ENCODE data around the gene TMC1.

Gene TMC1

GRCh38 chr9:72554221-72554641 lies 32.8 kb downstream of the TMC1 start:
- H3K4me3 ChIP-seq (ENCODE audit: low read depth, low read length): no peak overlapping the region
- H3K4me1 ChIP-seq (ENCODE audit: control insufficient read depth, insufficient read depth, low read length): no peaks in the 10 kb centered on the region
- no peaks in the 10 kb centered on the region for H3K9me3 ChIP-seq (ENCODE audit: control insufficient read depth, insufficient read depth, low read depth, low read length)
- H3K27ac ChIP-seq (ENCODE audit: extremely low read depth, low read depth, low read length): no peak overlapping the region
- CTCF ChIA-PET: interaction anchor here (0.7 to 1.0 kb wide), 3 partner anchors 40 to 290 kb away, joined by 3 to 4 read pairs (median 4); no protein-coding TSS in a partner anchor
- no peaks in the 10 kb centered on the region for H3K36me3 ChIP-seq (ENCODE audit: control insufficient read depth in 2 of 2, insufficient read depth in 1 of 2, low read length in 2 of 2)
- TF ChIP-seq ZNF473 (tag by site-specific recombination; IDR thresholded peaks at IDR 0.05) (no peak), ZNF654 (tag by site-specific recombination; IDR thresholded peaks at IDR 0.05; ENCODE audit: low read depth) (no peak), ZEB2 (tag by site-specific recombination; IDR thresholded peaks at IDR 0.05) (no peak), CTCF (tag by site-specific recombination; IDR thresholded peaks at IDR 0.05) (no peak), SETDB1 (IDR thresholded peaks at IDR 0.05; ENCODE audit: insufficient read length, low read length) (no peak), INSM2 (tag by site-specific recombination; IDR thresholded peaks at IDR 0.05) (no peak), ZNF707 (tag by site-specific recombination; IDR thresholded peaks at IDR 0.05) (no peak), ZNF341 (tag by site-specific recombination; IDR thresholded peaks at IDR 0.05; ENCODE audit: low read depth) (no peak), ZNF513 (tag by site-specific recombination; IDR thresholded peaks at IDR 0.05) (no peak), PBX3 (CRISPR knock-in tag; IDR thresholded peaks at IDR 0.05) (no peak), PRDM2 (tag by site-specific recombination; IDR thresholded peaks at IDR 0.05; ENCODE audit: borderline replicate concordance) (no peak), ZNF169 (tag by site-specific recombination; IDR thresholded peaks at IDR 0.05) (no peak), ZNF157 (tag by site-specific recombination; IDR thresholded peaks at IDR 0.05) (no peak), HIC1 (tag by site-specific recombination; IDR thresholded peaks at IDR 0.05) (no peak), PRDM6 (tag by site-specific recombination; IDR thresholded peaks at IDR 0.05) (no peak)
- POLR2A ChIA-PET: no interaction called here
